HepG2 (cell line): Measurements from ENCODE around the gene TPRN. TPM values are rescaled to one million over a fixed set of nuclear protein-coding genes. Genes with fewer than 3 reads are reported as not detected.

Experiments used
- ATAC-seq: fragments of 200-7000 bp; cut with Tn5 transposase; 3 replicates; pipeline ENCODE4 v1.9.1; 2020; ENCODE audit warnings: mild to moderate bottlenecking, moderate library complexity
- BruUV-seq: library from RNA; stranded (reverse); fragments of 400-500 nt; replicated peaks from 2 replicates; lab custom pipeline; 2021; lab: Mats Ljungman, UMichigan
- CTCF ChIA-PET: fragments of 300-600 bp; formaldehyde crosslinking; extraction: SDS; loops from one replicate; lab custom pipeline; 2021; ENCODE audit warnings: low total read pairs, inconsistent platforms, low intra/inter-chr PET ratio; lab: Yijun Ruan, JAX
- POLR2A ChIA-PET: fragments of 350-600 bp; sonication (Branson Sonifier 250); formaldehyde crosslinking; loops from one replicate; lab custom pipeline; 2020; ENCODE audit warnings: antibody characterized with exemption, inconsistent platforms; lab: Yijun Ruan, JAX
- DNase-seq: peaks from one replicate; pipeline ENCODE4 v3.0.0-alpha.2; 2015; ENCODE audit warnings: low spot score
- FAIRE-seq: peaks from 3 replicates; lab custom pipeline; 2011; peaks lifted over from hg19 to GRCh38; lab: Jason Lieb, UNC
- H2AFZ ChIP-seq: one replicate; pipeline ENCODE4 v1.6.1; 2011; ENCODE audit warnings: low read length, inconsistent platforms
- H3K27ac ChIP-seq: fragments of 300-600 bp; 3 replicates; pipeline ENCODE4 v1.8.0; 2011; ENCODE audit warnings: mixed run types, mild to moderate bottlenecking, mixed read lengths, low read length, inconsistent platforms; ENCODE audit not compliant: insufficient read depth; ENCODE audit errors: extremely low read length
- H3K27me3 ChIP-seq, 2 experiments: fragments of 200-600 bp in 1 of 2; 2 replicates in 1 of 2; 3 replicates in 1 of 2; pipeline versions ENCODE4 v1.6.0 to v1.8.0; 2011; ENCODE audit warnings: low read length in 2 of 2, mild to moderate bottlenecking in 2 of 2, moderate library complexity in 2 of 2, inconsistent platforms in 1 of 2; ENCODE audit not compliant: insufficient read depth in 2 of 2, control insufficient read depth in 1 of 2
- H3K36me3 ChIP-seq, 2 experiments: fragments of 200-600 bp in 1 of 2; replicated peaks in 1 of 2; 2 replicates in 1 of 2; 3 replicates in 1 of 2; pipeline versions ENCODE4 v1.5.1 to v1.8.0; 2011; ENCODE audit warnings: low read length in 2 of 2, inconsistent platforms in 1 of 2; ENCODE audit not compliant: insufficient read depth in 2 of 2, control insufficient read depth in 1 of 2
- H3K4me1 ChIP-seq: 2 replicates; pipeline ENCODE4 v1.5.1; 2012; ENCODE audit warnings: low read length, inconsistent platforms; ENCODE audit not compliant: insufficient read depth
- H3K4me2 ChIP-seq: 2 replicates; pipeline ENCODE4 v1.6.0; 2011; ENCODE audit warnings: low read depth, low read length, inconsistent platforms
- H3K4me3 ChIP-seq, 3 experiments: fragments of 200-600 bp in 1 of 3; sonication (generic), shearing (Covaris generic) in 1 of 3; replicated peaks in 1 of 3; 2 replicates each; pipeline ENCODE4 v1.5.1; 2011 to 2016; ENCODE audit warnings: low read length in 3 of 3, inconsistent platforms in 2 of 3, low read depth in 2 of 3, mild to moderate bottlenecking in 2 of 3, control low read depth in 1 of 3, mixed read lengths in 1 of 3; ENCODE audit not compliant: insufficient read depth in 1 of 3
- H3K79me2 ChIP-seq: one replicate; pipeline ENCODE4 v1.6.1; 2011; ENCODE audit warnings: low read length, inconsistent platforms; ENCODE audit not compliant: insufficient read depth
- H3K9ac ChIP-seq: 2 replicates; pipeline ENCODE4 v1.6.0; 2011; ENCODE audit warnings: mild to moderate bottlenecking, low read depth, low read length, inconsistent platforms; ENCODE audit not compliant: insufficient read depth
- H3K9me3 ChIP-seq: 2 replicates; pipeline ENCODE4 v1.5.1; 2012; ENCODE audit warnings: mild to moderate bottlenecking, low read length
- H4K20me1 ChIP-seq: 2 replicates; pipeline ENCODE4 v1.6.0; 2011; ENCODE audit warnings: inconsistent platforms, mild to moderate bottlenecking, low read length, moderate library complexity; ENCODE audit not compliant: insufficient read depth
- NONO ChIP-seq, 2 experiments: fragments of 450-650 bp in 1 of 2; sonication (generic) in 1 of 2; formaldehyde crosslinking in 1 of 2; IDR thresholded peaks in 1 of 2; conservative IDR thresholded peaks in 1 of 2; 2 replicates each; pipeline versions ENCODE4 v1.6.1 to v1.8.0; 2017 to 2022; ENCODE audit warnings: mild to moderate bottlenecking in 1 of 2, missing genetic modification reagents in 1 of 2, moderate library complexity in 1 of 2
- ZSCAN12 ChIP-seq: sonication (generic); formaldehyde crosslinking; IDR thresholded peaks from 2 replicates; pipeline ENCODE4 v1.9.0; 2021; ENCODE audit warnings: mild to moderate bottlenecking, missing genetic modification reagents
- WGBS: methylation state at CpG from one replicate; pipeline ENCODE4 v1.1.6; 2017; ENCODE audit warnings: low lambda C conversion rate; 5-methylcytosine and 5-hydroxymethylcytosine counted together
- in situ Hi-C: cut with HindIII; loops from 2 replicates; pipeline ENCODE4 v1.10.0; 2017; ENCODE audit warnings: low pct_unique_long_range_greater_than_20kb; ENCODE audit not compliant: extremely low pct_ligation_motif_present
- intact Hi-C: fragments of 100-400 bp; cut with micrococcal nuclease; formaldehyde crosslinking; loops from one replicate; pipeline ENCODE4 v1.10.0; 2022; ENCODE audit not compliant: unreplicated experiment
- polyA plus RNA-seq, 8 experiments: library from polyadenylated mRNA; depleted of rRNA in 3 of 8; stranded (reverse) in 7 of 8; unstranded in 1 of 8; fragments of >200 nt; fragmentation: Illumina TruSeq in 4 of 8; extraction: Trizol in 4 of 8; gene quantifications; 2 replicates each; pipeline versions ENCODE4 v1.2.1 to v1.2.3, GENCODE V29; 2011 to 2016; ENCODE audit warnings: low read depth in 4 of 8, missing spikeins in 1 of 8, mixed read lengths in 1 of 8; ENCODE audit not compliant: insufficient read depth in 1 of 8
- total RNA-seq, 5 experiments: library from RNA; depleted of rRNA; stranded (reverse); fragments of >200 nt; fragmentation: Illumina TruSeq; extraction: Trizol; gene quantifications; 2 replicates each; pipeline ENCODE4 v1.2.3, GENCODE V29; 2016; ENCODE audit warnings: low read depth in 1 of 5
- TF ChIP-seq, protein P1 (sequence below), 2 experiments: sonication (generic) in 1 of 2; formaldehyde crosslinking in 1 of 2; IDR thresholded peaks; 2 replicates each; pipeline versions ENCODE4 v1.5.1 to v1.6.1; 2011 to 2020; ENCODE audit warnings: borderline replicate concordance in 1 of 2, low read depth in 1 of 2, low read length in 1 of 2, mild to moderate bottlenecking in 1 of 2, missing genetic modification reagents in 1 of 2, moderate library complexity in 1 of 2

The TPRN gene
- total and polyA plus RNA-seq, 2 of the 13 experiments (the other 11 are each of a cell fraction or from before 2014, with no cell fraction given) = 10.1 to 19.2 TPM

DNA sequence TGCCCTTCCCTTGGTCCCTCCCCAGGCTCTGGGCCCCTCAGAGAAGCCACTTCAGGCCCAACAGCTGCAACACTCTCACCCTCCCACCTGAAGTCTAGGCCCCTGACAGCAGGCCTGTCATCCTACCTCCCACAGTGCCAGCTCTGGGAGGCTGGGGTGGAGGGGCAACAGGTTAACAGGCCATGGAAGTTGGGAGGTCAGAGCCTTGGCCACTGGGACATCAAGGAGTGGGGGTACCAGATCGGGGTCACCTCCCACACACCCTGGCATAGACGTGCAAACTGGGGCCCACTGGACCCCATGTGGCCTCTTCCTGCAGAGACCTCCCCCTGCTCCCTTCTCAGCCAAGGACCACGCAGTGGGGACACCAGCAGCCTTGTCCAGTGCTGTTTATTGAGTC lies 9.3 kb downstream of the TPRN start:
- intact Hi-C loops = no loop called here
- Histone ChIP-seq H3K4me1 (peaks cover 47% of the 10 kb centered on the region), H3K9me3 (no peaks in the 10 kb centered on the region), H3K4me3 (no peak overlapping the region), H3K27me3 (no peaks in the 10 kb centered on the region), H2AFZ (no peak overlapping the region), H3K36me3 (peaks cover 9 to 14% of the 10 kb centered on the region in 2 experiments; a peak in 3 of 5 replicates), H3K79me2 (peaks cover 45% of the 10 kb centered on the region), H3K9ac (no peak overlapping the region), H4K20me1 (no peaks in the 10 kb centered on the region), H3K27ac (no peak overlapping the region), H3K4me2 (no peak overlapping the region)
- DNase-seq = no peak
- BruUV-seq = no TSS peak
- TF ChIP-seq, protein P1, sequence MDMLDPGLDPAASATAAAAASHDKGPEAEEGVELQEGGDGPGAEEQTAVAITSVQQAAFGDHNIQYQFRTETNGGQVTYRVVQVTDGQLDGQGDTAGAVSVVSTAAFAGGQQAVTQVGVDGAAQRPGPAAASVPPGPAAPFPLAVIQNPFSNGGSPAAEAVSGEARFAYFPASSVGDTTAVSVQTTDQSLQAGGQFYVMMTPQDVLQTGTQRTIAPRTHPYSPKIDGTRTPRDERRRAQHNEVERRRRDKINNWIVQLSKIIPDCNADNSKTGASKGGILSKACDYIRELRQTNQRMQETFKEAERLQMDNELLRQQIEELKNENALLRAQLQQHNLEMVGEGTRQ (IDR thresholded peaks at IDR 0.05; ENCODE audit: low read depth, low read length) = no peak
- TF ChIP-seq, protein P1 (CRISPR knock-in tag; IDR thresholded peaks at IDR 0.05; ENCODE audit: borderline replicate concordance) = no peak
- no peak for TF ChIP-seq NONO (IDR thresholded peaks at IDR 0.05)
- 0 out of 2 replicates have a peak, but pooled peaks have one; percentile 19 for TF ChIP-seq NONO (CRISPR knock-in tag; conservative IDR thresholded peaks at IDR 0.05)
- TF ChIP-seq ZSCAN12 (CRISPR knock-in tag) = no peak
- no peak for ATAC-seq
- FAIRE-seq = no peak
- ChIA-PET POLR2A (interaction anchor here (3.2 to 3.8 kb wide), 3 partner anchors 7 to 32 kb away, joined by 38 to 52 read pairs (median 47); partner anchors contain the start of genes RNF208 and TPRN), CTCF (interaction anchor here (0.9 kb wide), 1 partner anchor 36 kb away, joined by 3 read pairs; the partner anchor contains the start of gene RNF224)
- WGBS = 100% methylated on average over 1 of the region's 3 CpGs
- in situ Hi-C loops = no loop called here
